SU-DHL-6 (cell line): ENCODE measurements around the gene AP2A2.

ENCODE experiments used
- EZH2phosphoT487 ChIP-seq: fragments of 200-600 bp; sonication (generic), shearing (Covaris generic); conservative IDR thresholded peaks from 2 replicates; pipeline ENCODE4 v1.6.1; 2018; ENCODE audit warnings: mild to moderate bottlenecking, antibody characterized with exemption, low read length, moderate library complexity, mixed read lengths
- TF ChIP-seq, protein P1 (sequence below): fragments of 200-600 bp; sonication (generic); IDR thresholded peaks from one replicate; pipeline ENCODE4 v1.5.1; 2017; ENCODE audit warnings: antibody characterized with exemption, mild to moderate bottlenecking, low read length, moderate library complexity; ENCODE audit not compliant: insufficient read depth, poor library complexity, severe bottlenecking

DNA sequence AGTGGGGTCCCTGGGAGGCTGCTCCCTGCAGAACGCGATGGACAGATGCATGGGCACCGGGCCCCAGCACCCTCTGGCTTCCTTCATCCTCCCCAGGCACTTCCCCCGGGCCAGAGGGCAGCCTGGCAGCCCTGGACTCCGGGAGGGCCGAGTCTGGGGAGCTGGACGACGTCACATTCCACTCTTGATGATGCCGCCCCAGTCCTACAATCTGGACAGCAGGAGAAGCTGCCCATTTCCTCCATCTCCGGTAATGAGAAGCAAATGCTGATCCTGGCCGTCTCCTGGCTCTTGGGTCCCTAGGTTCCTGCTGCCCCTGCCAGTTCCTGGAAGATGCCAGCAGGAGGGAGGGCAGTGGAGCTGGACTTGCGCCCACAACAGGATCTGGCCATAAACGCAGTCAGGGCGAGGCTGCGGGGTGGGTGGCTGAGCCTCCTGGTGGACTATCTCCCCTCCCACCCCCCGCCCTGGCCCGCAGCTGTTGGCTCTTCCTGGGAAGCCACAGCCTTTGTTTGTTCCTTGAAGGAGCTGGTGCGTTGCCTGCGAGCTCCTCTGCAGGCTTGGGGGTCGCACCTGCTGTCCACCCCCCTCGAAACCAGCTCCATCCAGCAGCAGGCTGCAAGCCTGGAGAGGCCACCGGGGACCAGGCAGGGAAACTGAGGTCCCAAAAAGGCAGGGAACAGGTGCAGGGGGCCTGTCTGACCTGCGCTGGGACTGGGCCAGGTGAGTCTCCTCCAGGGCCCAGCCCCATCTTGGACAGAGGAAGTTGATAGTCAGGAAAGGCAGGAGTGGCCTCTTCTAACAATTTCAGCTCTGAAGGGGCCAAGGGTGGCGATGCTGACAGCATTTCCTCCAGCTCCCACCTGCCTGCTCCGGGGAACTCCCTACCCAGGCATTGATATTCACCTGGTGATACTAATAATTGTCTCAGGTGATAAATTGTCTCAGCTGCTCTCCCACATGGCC, 128.8 kb downstream of the AP2A2 start:
- TF ChIP-seq, protein P1, sequence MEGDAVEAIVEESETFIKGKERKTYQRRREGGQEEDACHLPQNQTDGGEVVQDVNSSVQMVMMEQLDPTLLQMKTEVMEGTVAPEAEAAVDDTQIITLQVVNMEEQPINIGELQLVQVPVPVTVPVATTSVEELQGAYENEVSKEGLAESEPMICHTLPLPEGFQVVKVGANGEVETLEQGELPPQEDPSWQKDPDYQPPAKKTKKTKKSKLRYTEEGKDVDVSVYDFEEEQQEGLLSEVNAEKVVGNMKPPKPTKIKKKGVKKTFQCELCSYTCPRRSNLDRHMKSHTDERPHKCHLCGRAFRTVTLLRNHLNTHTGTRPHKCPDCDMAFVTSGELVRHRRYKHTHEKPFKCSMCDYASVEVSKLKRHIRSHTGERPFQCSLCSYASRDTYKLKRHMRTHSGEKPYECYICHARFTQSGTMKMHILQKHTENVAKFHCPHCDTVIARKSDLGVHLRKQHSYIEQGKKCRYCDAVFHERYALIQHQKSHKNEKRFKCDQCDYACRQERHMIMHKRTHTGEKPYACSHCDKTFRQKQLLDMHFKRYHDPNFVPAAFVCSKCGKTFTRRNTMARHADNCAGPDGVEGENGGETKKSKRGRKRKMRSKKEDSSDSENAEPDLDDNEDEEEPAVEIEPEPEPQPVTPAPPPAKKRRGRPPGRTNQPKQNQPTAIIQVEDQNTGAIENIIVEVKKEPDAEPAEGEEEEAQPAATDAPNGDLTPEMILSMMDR: no peak
- TF ChIP-seq EZH2phosphoT487: no peak
